ENCODE measurements around the gene AMDHD1.

GRCh38 chr12:95908573-95908972 lies 34.6 kb upstream of the AMDHD1 start:
- TF ChIP-seq CTCF (IDR thresholded peaks at IDR 0.05 in 8 of 11, conservative IDR thresholded peaks at IDR 0.05 in 3 of 11) (no peak), POLR2AphosphoS5 (IDR thresholded peaks at IDR 0.05) (no peak)

Data from spleen (tissue), 7 donors.